CD4-positive, CD25-positive, alpha-beta regulatory T cell (primary cell): ENCODE measurements around the gene GTF3C5. TPM values are rescaled to one million over a fixed set of nuclear protein-coding genes. Genes with fewer than 3 reads are reported as not detected.
A peak's percentile ranks its signal among the peaks of the same experiment; 100 is the strongest.
"Not testable (repeated sequence)": the region's sequence is repeated elsewhere in the genome, so short reads cannot be mapped to it uniquely, and the experiment has no call there.

Experiments used
- ATAC-seq, 2 donors: fragments of 150-1000 bp; cut with Tn5 transposase; one replicate each; pipeline ENCODE4 v1.10.0; 2021; ENCODE audit warnings: low read depth in 2 of 2, moderate number of reproducible peaks in 2 of 2, moderate library complexity in 1 of 2
- DNase-seq, 3 donors: peaks; one replicate each; pipeline versions ENCODE4 v3.0.0 to v3.0.0-alpha.2; 2012 to 2022; ENCODE audit warnings: mixed read lengths in 1 of 3
- H3K27ac ChIP-seq: one replicate; pipeline ENCODE4 v1.7.0; 2013; ENCODE audit warnings: mild to moderate bottlenecking, low read length; ENCODE audit not compliant: insufficient read depth, poor library complexity, severe bottlenecking
- H3K27me3 ChIP-seq: one replicate; pipeline ENCODE4 v1.7.0; 2013; ENCODE audit warnings: low read length; ENCODE audit not compliant: control insufficient read depth, insufficient read depth
- H3K36me3 ChIP-seq: one replicate; pipeline ENCODE4 v1.7.0; 2013; ENCODE audit warnings: mild to moderate bottlenecking, low read length, moderate library complexity; ENCODE audit not compliant: control insufficient read depth, insufficient read depth
- H3K4me1 ChIP-seq: 2 replicates; pipeline ENCODE4 v1.7.0; 2013; ENCODE audit warnings: mild to moderate bottlenecking, low read length; ENCODE audit not compliant: insufficient read depth, control insufficient read depth, poor library complexity, severe bottlenecking
- H3K4me3 ChIP-seq: one replicate; pipeline ENCODE4 v1.7.0; 2013; ENCODE audit warnings: low read depth, mild to moderate bottlenecking, low read length, moderate library complexity
- H3K9me3 ChIP-seq, 2 experiments: 1 replicate in 1 of 2; 2 replicates in 1 of 2; pipeline ENCODE4 v1.7.0; 2013; ENCODE audit warnings: low read length in 2 of 2, mild to moderate bottlenecking in 1 of 2, moderate library complexity in 1 of 2; ENCODE audit not compliant: control insufficient read depth in 2 of 2
- H3K27ac Mint-ChIP-seq, 3 donors: one replicate each; pipeline ENCODE4 v1.8.0; 2020 to 2022; ENCODE audit warnings: mild to moderate bottlenecking in 3 of 3, mixed read lengths in 3 of 3, moderate library complexity in 2 of 3
- H3K27me3 Mint-ChIP-seq: one replicate; pipeline ENCODE4 v1.8.0; 2022; ENCODE audit warnings: mild to moderate bottlenecking, mixed read lengths
- H3K36me3 Mint-ChIP-seq: one replicate; pipeline ENCODE4 v1.8.0; 2020; ENCODE audit warnings: mixed read lengths
- H3K4me1 Mint-ChIP-seq, 4 donors: one replicate each; pipeline ENCODE4 v1.8.0; 2020 to 2022; ENCODE audit warnings: mixed read lengths in 4 of 4, mild to moderate bottlenecking in 1 of 4
- H3K4me3 Mint-ChIP-seq, 4 donors: one replicate each; pipeline ENCODE4 v1.8.0; 2020 to 2022; ENCODE audit warnings: mild to moderate bottlenecking in 4 of 4, mixed read lengths in 4 of 4, moderate library complexity in 3 of 4
- H3K9me3 Mint-ChIP-seq, 7 donors: one replicate each; pipeline ENCODE4 v1.8.0; 2020 to 2022; ENCODE audit warnings: mixed read lengths in 7 of 7, mild to moderate bottlenecking in 3 of 7, moderate library complexity in 2 of 7
- polyA plus RNA-seq, 4 donors: library from polyadenylated mRNA; unstranded; fragments of 300-500 nt; fragmentation: Illumina TruSeq; gene quantifications; one replicate each; pipeline ENCODE4 v1.2.3, GENCODE V29; 2021
- total RNA-seq: library from RNA; stranded (reverse); gene quantifications from one replicate; pipeline ENCODE4 v1.2.3, GENCODE V29; 2022

GTF3C5 gene
- total and polyA plus RNA-seq, 5 donors from 2014 or later = 35.8 to 50.5 (median 40.2) TPM

- H3K27ac Mint-ChIP-seq = peak overlapping the region in 2 of 3 donors; percentile 72 to 94
- H3K4me3 ChIP-seq = peak overlapping the region; percentile 91
- H3K4me1 ChIP-seq = peaks cover 34% of the 10 kb centered on the region
- DNase-seq = no peak
- H3K27ac ChIP-seq = no peak overlapping the region
- no peak for ATAC-seq
- H3K9me3 ChIP-seq = no peaks in the 10 kb centered on the region
- H3K27me3 ChIP-seq = no peaks in the 10 kb centered on the region
- H3K36me3 ChIP-seq = peaks cover 3% of the 10 kb centered on the region
- no peaks in the 10 kb centered on the region for H3K9me3 Mint-ChIP-seq
- peaks cover 6% of the 10 kb centered on the region for H3K27me3 Mint-ChIP-seq
- H3K4me1 Mint-ChIP-seq = peaks cover 0 to 87% (median 38%) of the 10 kb centered on the region in 4 donors
- H3K36me3 Mint-ChIP-seq = peaks cover 3% of the 10 kb centered on the region
- peak overlapping the region; percentile 93 to 100 (median 100) for H3K4me3 Mint-ChIP-seq
These were observed 1.4 kb downstream of the GTF3C5 start for GRCh38 chr9:133032171-133032570.

- Histone ChIP-seq H3K4me1 (peaks cover 24% of the 10 kb centered on the region), H3K27ac (no peak overlapping the region), H3K9me3 (no peaks in the 10 kb centered on the region), H3K4me3 (no peak overlapping the region), H3K36me3 (peaks cover 6% of the 10 kb centered on the region), H3K27me3 (no peaks in the 10 kb centered on the region)
- ATAC-seq (no peak), DNase-seq (no peak)
- H3K36me3 Mint-ChIP-seq = peaks cover 3% of the 10 kb centered on the region
- H3K27me3 Mint-ChIP-seq = no peaks in the 10 kb centered on the region
- peaks cover 0 to 72% (median 35%) of the 10 kb centered on the region in 4 donors for H3K4me1 Mint-ChIP-seq
- H3K9me3 Mint-ChIP-seq = no peaks in the 10 kb centered on the region
- no peak overlapping the region for H3K27ac Mint-ChIP-seq
- no peak overlapping the region for H3K4me3 Mint-ChIP-seq
These were observed 4.9 kb downstream of the GTF3C5 start for GRCh38 chr9:133035669-133036068.

DNA sequence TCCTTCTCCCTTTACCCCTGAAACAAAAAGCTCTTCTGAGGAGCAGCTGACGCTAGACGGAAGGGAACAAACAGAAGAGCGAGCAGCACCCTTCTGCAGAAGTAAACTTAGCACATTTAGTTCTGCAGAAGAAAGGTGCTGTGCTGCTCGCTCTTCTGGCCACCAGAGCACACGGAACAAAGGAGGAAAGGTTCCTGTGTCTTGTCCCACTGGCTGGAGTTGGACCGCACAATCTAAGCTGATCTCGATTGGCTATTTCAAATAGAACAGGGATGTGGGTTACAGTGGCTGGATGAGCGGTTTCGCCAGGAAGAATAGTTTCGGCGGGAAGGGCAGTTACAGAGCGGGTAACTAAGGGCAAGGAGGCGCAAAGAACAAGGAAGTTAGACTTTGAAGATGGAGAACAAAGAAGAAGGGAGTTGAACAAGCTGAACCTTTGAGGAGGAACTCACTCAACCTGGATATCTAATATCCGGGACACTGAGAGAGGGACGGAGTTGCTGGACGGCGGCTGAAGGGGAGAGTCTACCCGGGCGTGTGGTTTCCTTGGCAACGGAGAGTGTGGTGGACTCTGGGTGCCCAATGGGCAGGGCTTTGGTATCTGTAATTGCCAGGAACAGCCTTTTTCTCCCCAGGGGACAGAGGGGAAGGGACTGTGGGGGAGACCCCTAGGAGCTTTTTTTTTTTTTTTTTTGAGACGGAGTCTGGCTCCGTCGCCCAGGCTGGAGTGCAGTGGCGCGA, 7.1 kb downstream of the GTF3C5 start:
- Histone ChIP-seq H3K4me1 (peaks cover 8% of the 10 kb centered on the region), H3K36me3 (peaks cover 18% of the 10 kb centered on the region), H3K27ac (no peak overlapping the region), H3K27me3 (no peaks in the 10 kb centered on the region), H3K4me3 (no peak overlapping the region), H3K9me3 (no peaks in the 10 kb centered on the region)
- H3K9me3 Mint-ChIP-seq = no peaks in the 10 kb centered on the region
- H3K27ac Mint-ChIP-seq = no peak overlapping the region
- no peaks in the 10 kb centered on the region for H3K27me3 Mint-ChIP-seq
- H3K36me3 Mint-ChIP-seq = peaks cover 4% of the 10 kb centered on the region
- DNase-seq (no peak), ATAC-seq (no peak)
- H3K4me1 Mint-ChIP-seq = peaks cover 0 to 50% (median 21%) of the 10 kb centered on the region in 4 donors
- H3K4me3 Mint-ChIP-seq = no peak overlapping the region

DNA sequence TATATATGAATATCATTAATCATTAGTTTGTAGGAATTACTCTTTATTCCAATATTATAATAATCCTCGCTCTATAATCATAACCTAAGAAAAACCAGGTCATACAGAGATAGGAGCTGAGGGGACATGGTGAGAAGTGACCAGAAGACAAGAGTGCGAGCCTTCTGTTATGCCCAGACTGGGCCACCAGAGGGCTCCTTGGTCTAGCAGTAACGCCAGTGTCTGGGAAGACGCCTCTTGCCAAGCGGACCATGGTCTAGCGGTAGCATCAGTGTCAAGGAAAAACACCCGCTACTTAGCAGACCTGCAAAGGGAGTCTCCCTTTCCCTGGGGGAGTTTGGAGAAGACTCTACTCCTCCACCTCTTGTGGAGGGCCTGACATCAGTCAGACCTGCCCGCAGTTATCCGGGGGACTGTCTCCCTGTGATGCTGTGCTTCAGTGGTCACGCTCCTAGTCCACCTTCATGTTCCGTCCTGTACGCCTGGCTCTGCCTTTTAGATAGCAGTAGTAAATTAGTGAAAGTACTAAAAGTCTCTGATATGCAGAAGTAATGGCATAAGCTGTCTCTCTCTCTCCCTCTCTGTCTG, 10.2 kb downstream of the GTF3C5 start:
- peaks cover 0 to 22% (median 13%) of the 10 kb centered on the region in 4 donors for H3K4me1 Mint-ChIP-seq
- H3K36me3 Mint-ChIP-seq = peaks cover 23% of the 10 kb centered on the region
- peaks cover 43% of the 10 kb centered on the region for H3K36me3 ChIP-seq
- H3K27me3 Mint-ChIP-seq, ATAC-seq, H3K9me3 Mint-ChIP-seq, H3K9me3 ChIP-seq, H3K4me3 ChIP-seq, H3K27ac ChIP-seq, H3K27ac Mint-ChIP-seq, H3K4me3 Mint-ChIP-seq, H3K4me1 ChIP-seq, H3K27me3 ChIP-seq: not testable (repeated sequence)
- peak in 2 of 3 donors; percentile 26 to 32 for DNase-seq

DNA sequence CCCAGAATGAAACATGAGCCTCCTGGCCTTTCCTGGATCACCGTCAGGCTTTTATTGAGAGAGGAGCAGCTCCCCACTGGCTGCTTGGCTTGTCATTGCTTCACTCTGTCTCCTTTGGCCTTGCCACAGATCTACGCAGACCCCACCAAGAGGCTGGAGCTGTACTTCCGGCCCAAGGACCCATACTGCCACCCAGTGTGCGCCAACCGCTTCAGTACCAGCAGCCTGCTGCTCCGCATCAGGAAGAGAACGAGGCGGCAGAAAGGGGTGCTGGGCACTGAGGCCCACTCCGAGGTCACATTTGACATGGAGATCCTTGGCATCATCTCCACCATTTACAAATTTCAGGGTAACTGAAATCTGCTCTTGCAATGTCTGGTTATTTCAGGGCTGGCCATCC, 11.2 kb downstream of the GTF3C5 start:
- DNase-seq (no peak), ATAC-seq (no peak)
- no peaks in the 10 kb centered on the region for H3K9me3 ChIP-seq
- Mint-ChIP-seq H3K4me1 (peaks cover 0 to 17% (median 7%) of the 10 kb centered on the region in 4 donors), H3K4me3 (no peak overlapping the region), H3K36me3 (peaks cover 33% of the 10 kb centered on the region), H3K27me3 (no peaks in the 10 kb centered on the region), H3K27ac (no peak overlapping the region), H3K9me3 (no peaks in the 10 kb centered on the region)
- no peaks in the 10 kb centered on the region for H3K27me3 ChIP-seq
- H3K36me3 ChIP-seq = peaks cover 49% of the 10 kb centered on the region
- no peak overlapping the region for H3K4me3 ChIP-seq
- no peak overlapping the region for H3K27ac ChIP-seq
- no peaks in the 10 kb centered on the region for H3K4me1 ChIP-seq

GRCh38 chr9:133042676-133043075, 11.9 kb downstream of the GTF3C5 start:
- no peaks in the 10 kb centered on the region for H3K9me3 Mint-ChIP-seq
- peaks cover 0 to 15% (median 7%) of the 10 kb centered on the region in 4 donors for H3K4me1 Mint-ChIP-seq
- no peak overlapping the region for H3K4me3 ChIP-seq
- ATAC-seq = no peak
- no peak for DNase-seq
- H3K27me3 ChIP-seq = no peaks in the 10 kb centered on the region
- peaks cover 36% of the 10 kb centered on the region for H3K36me3 Mint-ChIP-seq
- H3K36me3 ChIP-seq = peaks cover 54% of the 10 kb centered on the region
- H3K4me3 Mint-ChIP-seq = no peak overlapping the region
- no peak overlapping the region for H3K27ac ChIP-seq
- no peaks in the 10 kb centered on the region for H3K27me3 Mint-ChIP-seq
- H3K9me3 ChIP-seq = no peaks in the 10 kb centered on the region
- H3K4me1 ChIP-seq = no peaks in the 10 kb centered on the region
- H3K27ac Mint-ChIP-seq = no peak overlapping the region

DNA sequence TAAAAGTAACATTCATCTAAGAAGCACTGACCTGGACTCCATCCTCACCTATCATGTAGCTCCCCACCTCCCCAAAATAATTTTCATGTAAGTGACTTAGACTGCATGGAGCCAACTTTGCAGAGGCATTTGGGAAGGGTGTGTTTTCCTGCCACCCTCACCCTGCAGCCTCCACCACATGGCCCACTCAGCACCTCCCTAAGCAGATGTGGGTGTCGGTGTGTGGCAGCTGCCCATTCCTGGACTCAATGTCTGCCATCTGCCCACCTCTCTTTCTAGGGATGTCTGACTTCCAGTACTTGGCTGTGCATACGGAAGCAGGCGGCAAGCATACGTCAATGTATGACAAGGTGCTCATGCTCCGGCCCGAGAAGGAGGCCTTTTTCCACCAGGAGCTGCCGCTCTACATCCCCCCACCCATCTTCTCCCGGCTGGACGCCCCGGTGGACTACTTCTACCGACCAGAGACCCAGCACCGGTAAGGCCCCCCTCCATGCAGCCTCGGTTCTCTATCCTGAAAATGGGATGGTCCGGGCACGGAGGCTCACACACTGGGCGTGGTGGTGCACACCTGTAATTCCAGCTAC, 12.7 kb downstream of the GTF3C5 start:
- peaks cover 0 to 11% (median 5%) of the 10 kb centered on the region in 4 donors for H3K4me1 Mint-ChIP-seq
- H3K36me3 Mint-ChIP-seq = peaks cover 36% of the 10 kb centered on the region
- H3K27me3 ChIP-seq = no peaks in the 10 kb centered on the region
- H3K9me3 Mint-ChIP-seq = no peaks in the 10 kb centered on the region
- no peak overlapping the region for H3K27ac ChIP-seq
- H3K4me3 ChIP-seq = no peak overlapping the region
- H3K36me3 ChIP-seq = peaks cover 55% of the 10 kb centered on the region
- no peak overlapping the region for H3K4me3 Mint-ChIP-seq
- no peaks in the 10 kb centered on the region for H3K27me3 Mint-ChIP-seq
- no peaks in the 10 kb centered on the region for H3K9me3 ChIP-seq
- ATAC-seq (no peak), DNase-seq (no peak)
- no peaks in the 10 kb centered on the region for H3K4me1 ChIP-seq
- peak overlapping the region in 1 of 3 donors; percentile 12 for H3K27ac Mint-ChIP-seq
